ENCODE data around the gene RNF25. TPM values are rescaled to one million over a fixed set of nuclear protein-coding genes. Genes with fewer than 3 reads are reported as not detected.
A peak's percentile ranks its signal among the peaks of the same experiment; 100 is the strongest.

The RNF25 gene
- total and polyA plus RNA-seq, 2 experiments from 2014 or later = 18.3 to 22.2 TPM

- H3K4me3 ChIP-seq = no peak overlapping the region
- no peak overlapping the region for H3K27ac ChIP-seq (ENCODE audit: low read depth)
- H3K27me3 Mint-ChIP-seq (ENCODE audit: insufficient read depth, low read depth, poor library complexity) = no peaks in the 10 kb centered on the region
- peaks cover 95% of the 10 kb centered on the region for H3K79me2 ChIP-seq (replicated peaks; ENCODE audit: insufficient read depth)
- H3K4me1 Mint-ChIP-seq = peaks cover 30% of the 10 kb centered on the region
- ATAC-seq = no peak
- no peak overlapping the region for H3K27ac Mint-ChIP-seq
- 0 out of 2 replicates have a peak, but pooled peaks cover 5% of the 10 kb centered on the region for H3F3A ChIP-seq (replicated peaks; ENCODE audit: low read depth)
- peaks cover 35% of the 10 kb centered on the region for H3K36me3 Mint-ChIP-seq (ENCODE audit: low read depth)
- no peak for TF ChIP-seq ZNF331 (CRISPR knock-in tag; IDR thresholded peaks at IDR 0.05; ENCODE audit: low read depth)
- TF ChIP-seq CREB1 (CRISPR knock-in tag; IDR thresholded peaks at IDR 0.05; ENCODE audit: low read depth) = no peak
- TF ChIP-seq POLR2AphosphoS5 (IDR thresholded peaks at IDR 0.05; ENCODE audit: low read depth) = no peak
- TF ChIP-seq NANOG (IDR thresholded peaks at IDR 0.05; ENCODE audit: borderline replicate concordance) = no peak
- TF ChIP-seq, protein P1, sequence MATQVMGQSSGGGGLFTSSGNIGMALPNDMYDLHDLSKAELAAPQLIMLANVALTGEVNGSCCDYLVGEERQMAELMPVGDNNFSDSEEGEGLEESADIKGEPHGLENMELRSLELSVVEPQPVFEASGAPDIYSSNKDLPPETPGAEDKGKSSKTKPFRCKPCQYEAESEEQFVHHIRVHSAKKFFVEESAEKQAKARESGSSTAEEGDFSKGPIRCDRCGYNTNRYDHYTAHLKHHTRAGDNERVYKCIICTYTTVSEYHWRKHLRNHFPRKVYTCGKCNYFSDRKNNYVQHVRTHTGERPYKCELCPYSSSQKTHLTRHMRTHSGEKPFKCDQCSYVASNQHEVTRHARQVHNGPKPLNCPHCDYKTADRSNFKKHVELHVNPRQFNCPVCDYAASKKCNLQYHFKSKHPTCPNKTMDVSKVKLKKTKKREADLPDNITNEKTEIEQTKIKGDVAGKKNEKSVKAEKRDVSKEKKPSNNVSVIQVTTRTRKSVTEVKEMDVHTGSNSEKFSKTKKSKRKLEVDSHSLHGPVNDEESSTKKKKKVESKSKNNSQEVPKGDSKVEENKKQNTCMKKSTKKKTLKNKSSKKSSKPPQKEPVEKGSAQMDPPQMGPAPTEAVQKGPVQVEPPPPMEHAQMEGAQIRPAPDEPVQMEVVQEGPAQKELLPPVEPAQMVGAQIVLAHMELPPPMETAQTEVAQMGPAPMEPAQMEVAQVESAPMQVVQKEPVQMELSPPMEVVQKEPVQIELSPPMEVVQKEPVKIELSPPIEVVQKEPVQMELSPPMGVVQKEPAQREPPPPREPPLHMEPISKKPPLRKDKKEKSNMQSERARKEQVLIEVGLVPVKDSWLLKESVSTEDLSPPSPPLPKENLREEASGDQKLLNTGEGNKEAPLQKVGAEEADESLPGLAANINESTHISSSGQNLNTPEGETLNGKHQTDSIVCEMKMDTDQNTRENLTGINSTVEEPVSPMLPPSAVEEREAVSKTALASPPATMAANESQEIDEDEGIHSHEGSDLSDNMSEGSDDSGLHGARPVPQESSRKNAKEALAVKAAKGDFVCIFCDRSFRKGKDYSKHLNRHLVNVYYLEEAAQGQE (IDR thresholded peaks at IDR 0.05; ENCODE audit: unreplicated experiment) = no peak
- no peak for TF ChIP-seq ZNF114 (CRISPR knock-in tag; IDR thresholded peaks at IDR 0.05)
- TF ChIP-seq, protein P2, sequence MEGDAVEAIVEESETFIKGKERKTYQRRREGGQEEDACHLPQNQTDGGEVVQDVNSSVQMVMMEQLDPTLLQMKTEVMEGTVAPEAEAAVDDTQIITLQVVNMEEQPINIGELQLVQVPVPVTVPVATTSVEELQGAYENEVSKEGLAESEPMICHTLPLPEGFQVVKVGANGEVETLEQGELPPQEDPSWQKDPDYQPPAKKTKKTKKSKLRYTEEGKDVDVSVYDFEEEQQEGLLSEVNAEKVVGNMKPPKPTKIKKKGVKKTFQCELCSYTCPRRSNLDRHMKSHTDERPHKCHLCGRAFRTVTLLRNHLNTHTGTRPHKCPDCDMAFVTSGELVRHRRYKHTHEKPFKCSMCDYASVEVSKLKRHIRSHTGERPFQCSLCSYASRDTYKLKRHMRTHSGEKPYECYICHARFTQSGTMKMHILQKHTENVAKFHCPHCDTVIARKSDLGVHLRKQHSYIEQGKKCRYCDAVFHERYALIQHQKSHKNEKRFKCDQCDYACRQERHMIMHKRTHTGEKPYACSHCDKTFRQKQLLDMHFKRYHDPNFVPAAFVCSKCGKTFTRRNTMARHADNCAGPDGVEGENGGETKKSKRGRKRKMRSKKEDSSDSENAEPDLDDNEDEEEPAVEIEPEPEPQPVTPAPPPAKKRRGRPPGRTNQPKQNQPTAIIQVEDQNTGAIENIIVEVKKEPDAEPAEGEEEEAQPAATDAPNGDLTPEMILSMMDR (conservative IDR thresholded peaks at IDR 0.05; ENCODE audit: low read depth in 2 of 2) = no peak
- TF ChIP-seq JUNB (IDR thresholded peaks at IDR 0.05; ENCODE audit: unreplicated experiment) = no peak
- no peak for TF ChIP-seq STAT1 (IDR thresholded peaks at IDR 0.05; ENCODE audit: unreplicated experiment)
- TF ChIP-seq, protein P3, sequence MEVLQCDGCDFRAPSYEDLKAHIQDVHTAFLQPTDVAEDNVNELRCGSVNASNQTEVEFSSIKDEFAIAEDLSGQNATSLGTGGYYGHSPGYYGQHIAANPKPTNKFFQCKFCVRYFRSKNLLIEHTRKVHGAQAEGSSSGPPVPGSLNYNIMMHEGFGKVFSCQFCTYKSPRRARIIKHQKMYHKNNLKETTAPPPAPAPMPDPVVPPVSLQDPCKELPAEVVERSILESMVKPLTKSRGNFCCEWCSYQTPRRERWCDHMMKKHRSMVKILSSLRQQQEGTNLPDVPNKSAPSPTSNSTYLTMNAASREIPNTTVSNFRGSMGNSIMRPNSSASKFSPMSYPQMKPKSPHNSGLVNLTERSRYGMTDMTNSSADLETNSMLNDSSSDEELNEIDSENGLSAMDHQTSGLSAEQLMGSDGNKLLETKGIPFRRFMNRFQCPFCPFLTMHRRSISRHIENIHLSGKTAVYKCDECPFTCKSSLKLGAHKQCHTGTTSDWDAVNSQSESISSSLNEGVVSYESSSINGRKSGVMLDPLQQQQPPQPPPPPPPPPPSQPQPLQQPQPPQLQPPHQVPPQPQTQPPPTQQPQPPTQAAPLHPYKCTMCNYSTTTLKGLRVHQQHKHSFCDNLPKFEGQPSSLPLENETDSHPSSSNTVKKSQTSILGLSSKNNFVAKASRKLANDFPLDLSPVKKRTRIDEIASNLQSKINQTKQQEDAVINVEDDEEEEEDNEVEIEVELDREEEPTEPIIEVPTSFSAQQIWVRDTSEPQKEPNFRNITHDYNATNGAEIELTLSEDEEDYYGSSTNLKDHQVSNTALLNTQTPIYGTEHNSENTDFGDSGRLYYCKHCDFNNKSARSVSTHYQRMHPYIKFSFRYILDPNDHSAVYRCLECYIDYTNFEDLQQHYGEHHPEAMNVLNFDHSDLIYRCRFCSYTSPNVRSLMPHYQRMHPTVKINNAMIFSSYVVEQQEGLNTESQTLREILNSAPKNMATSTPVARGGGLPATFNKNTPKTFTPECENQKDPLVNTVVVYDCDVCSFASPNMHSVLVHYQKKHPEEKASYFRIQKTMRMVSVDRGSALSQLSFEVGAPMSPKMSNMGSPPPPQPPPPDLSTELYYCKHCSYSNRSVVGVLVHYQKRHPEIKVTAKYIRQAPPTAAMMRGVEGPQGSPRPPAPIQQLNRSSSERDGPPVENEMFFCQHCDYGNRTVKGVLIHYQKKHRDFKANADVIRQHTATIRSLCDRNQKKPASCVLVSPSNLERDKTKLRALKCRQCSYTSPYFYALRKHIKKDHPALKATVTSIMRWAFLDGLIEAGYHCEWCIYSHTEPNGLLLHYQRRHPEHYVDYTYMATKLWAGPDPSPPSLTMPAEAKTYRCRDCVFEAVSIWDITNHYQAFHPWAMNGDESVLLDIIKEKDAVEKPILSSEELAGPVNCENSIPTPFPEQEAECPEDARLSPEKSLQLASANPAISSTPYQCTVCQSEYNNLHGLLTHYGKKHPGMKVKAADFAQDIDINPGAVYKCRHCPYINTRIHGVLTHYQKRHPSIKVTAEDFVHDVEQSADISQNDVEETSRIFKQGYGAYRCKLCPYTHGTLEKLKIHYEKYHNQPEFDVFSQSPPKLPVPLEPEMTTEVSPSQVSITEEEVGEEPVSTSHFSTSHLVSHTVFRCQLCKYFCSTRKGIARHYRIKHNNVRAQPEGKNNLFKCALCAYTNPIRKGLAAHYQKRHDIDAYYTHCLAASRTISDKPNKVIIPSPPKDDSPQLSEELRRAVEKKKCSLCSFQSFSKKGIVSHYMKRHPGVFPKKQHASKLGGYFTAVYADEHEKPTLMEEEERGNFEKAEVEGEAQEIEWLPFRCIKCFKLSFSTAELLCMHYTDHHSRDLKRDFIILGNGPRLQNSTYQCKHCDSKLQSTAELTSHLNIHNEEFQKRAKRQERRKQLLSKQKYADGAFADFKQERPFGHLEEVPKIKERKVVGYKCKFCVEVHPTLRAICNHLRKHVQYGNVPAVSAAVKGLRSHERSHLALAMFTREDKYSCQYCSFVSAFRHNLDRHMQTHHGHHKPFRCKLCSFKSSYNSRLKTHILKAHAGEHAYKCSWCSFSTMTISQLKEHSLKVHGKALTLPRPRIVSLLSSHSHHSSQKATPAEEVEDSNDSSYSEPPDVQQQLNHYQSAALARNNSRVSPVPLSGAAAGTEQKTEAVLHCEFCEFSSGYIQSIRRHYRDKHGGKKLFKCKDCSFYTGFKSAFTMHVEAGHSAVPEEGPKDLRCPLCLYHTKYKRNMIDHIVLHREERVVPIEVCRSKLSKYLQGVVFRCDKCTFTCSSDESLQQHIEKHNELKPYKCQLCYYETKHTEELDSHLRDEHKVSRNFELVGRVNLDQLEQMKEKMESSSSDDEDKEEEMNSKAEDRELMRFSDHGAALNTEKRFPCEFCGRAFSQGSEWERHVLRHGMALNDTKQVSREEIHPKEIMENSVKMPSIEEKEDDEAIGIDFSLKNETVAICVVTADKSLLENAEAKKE (CRISPR knock-in tag; IDR thresholded peaks at IDR 0.05) = no peak
- no peak for TF ChIP-seq EZH2phosphoT487 (IDR thresholded peaks at IDR 0.05; ENCODE audit: unreplicated experiment)
- TF ChIP-seq, protein P4, sequence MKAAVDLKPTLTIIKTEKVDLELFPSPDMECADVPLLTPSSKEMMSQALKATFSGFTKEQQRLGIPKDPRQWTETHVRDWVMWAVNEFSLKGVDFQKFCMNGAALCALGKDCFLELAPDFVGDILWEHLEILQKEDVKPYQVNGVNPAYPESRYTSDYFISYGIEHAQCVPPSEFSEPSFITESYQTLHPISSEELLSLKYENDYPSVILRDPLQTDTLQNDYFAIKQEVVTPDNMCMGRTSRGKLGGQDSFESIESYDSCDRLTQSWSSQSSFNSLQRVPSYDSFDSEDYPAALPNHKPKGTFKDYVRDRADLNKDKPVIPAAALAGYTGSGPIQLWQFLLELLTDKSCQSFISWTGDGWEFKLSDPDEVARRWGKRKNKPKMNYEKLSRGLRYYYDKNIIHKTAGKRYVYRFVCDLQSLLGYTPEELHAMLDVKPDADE (IDR thresholded peaks at IDR 0.05) = no peak
- TF ChIP-seq EZH2 (IDR thresholded peaks at IDR 0.05; ENCODE audit: low read depth, unreplicated experiment) = no peak
- no peak overlapping the region for H2AFZ ChIP-seq
- H3K4me1 ChIP-seq (ENCODE audit: insufficient read depth) = peaks cover 44% of the 10 kb centered on the region
- peaks cover 5% of the 10 kb centered on the region; the same call in 1 of the 2 replicates for H3K36me3 ChIP-seq (ENCODE audit: insufficient read depth)
- no peak for DNase-seq (ENCODE audit: low spot score)
- H3K27me3 ChIP-seq (ENCODE audit: insufficient read depth) = no peaks in the 10 kb centered on the region
- peaks cover 21% of the 10 kb centered on the region for H4K20me1 ChIP-seq (replicated peaks; ENCODE audit: insufficient read depth)
- peaks cover 13% of the 10 kb centered on the region for H3K9me3 Mint-ChIP-seq
- H3K4me2 ChIP-seq = peak overlapping the region; percentile 46; the same call in 1 of the 2 replicates
- no peaks in the 10 kb centered on the region for H3K9me2 ChIP-seq (ENCODE audit: insufficient read depth)
- H3K4me3 Mint-ChIP-seq = no peak overlapping the region
These were observed 49.7 kb upstream of the RNF25 start for GRCh38 chr2:218721488-218721887.

Data from GM23338 (cell line).